MCF 10A (cell line): ENCODE data around the gene WWTR1. TPM values are rescaled to one million over a fixed set of nuclear protein-coding genes. Genes with fewer than 3 reads are reported as not detected.

ENCODE experiments used
- BruUV-seq: library from RNA; stranded (reverse); fragments of 400-500 nt; replicated peaks from 2 replicates; lab custom pipeline; 2021; lab: Mats Ljungman, UMichigan
- CTCF ChIA-PET: fragments of 300-600 bp; sonication (Branson Sonifier 250); formaldehyde crosslinking; extraction: SDS; loops from one replicate; lab custom pipeline; 2021; ENCODE audit warnings: antibody characterized with exemption, inconsistent platforms; lab: Yijun Ruan, JAX
- POLR2A ChIA-PET: fragments of 300-600, 350-650 bp; sonication (Branson Sonifier 250); formaldehyde crosslinking; extraction: SDS; loops from one replicate; lab custom pipeline; 2020; ENCODE audit warnings: antibody characterized with exemption, inconsistent platforms; lab: Yijun Ruan, JAX
- DNase-seq: peaks from one replicate; pipeline ENCODE4 v3.0.0-alpha.2; 2018; ENCODE audit not compliant: unreplicated experiment
- H3K27ac Mint-ChIP-seq: one replicate; pipeline ENCODE4 v1.8.0; 2022; ENCODE audit warnings: mild to moderate bottlenecking, low read depth, mixed read lengths; ENCODE audit not compliant: unreplicated experiment
- H3K27me3 Mint-ChIP-seq: one replicate; pipeline ENCODE4 v1.8.0; 2022; ENCODE audit warnings: mixed read lengths; ENCODE audit not compliant: insufficient read depth, unreplicated experiment
- H3K36me3 Mint-ChIP-seq: one replicate; pipeline ENCODE4 v1.8.0; 2022; ENCODE audit warnings: mild to moderate bottlenecking, moderate library complexity, mixed read lengths; ENCODE audit not compliant: insufficient read depth, unreplicated experiment
- H3K4me1 Mint-ChIP-seq: one replicate; pipeline ENCODE4 v1.8.0; 2022; ENCODE audit warnings: mixed read lengths; ENCODE audit not compliant: insufficient read depth, unreplicated experiment
- H3K4me3 Mint-ChIP-seq: one replicate; pipeline ENCODE4 v1.8.0; 2022; ENCODE audit warnings: mild to moderate bottlenecking, moderate library complexity, mixed read lengths; ENCODE audit not compliant: unreplicated experiment
- H3K9me3 Mint-ChIP-seq: one replicate; pipeline ENCODE4 v1.8.0; 2022; ENCODE audit warnings: mixed read lengths; ENCODE audit not compliant: unreplicated experiment
- intact Hi-C: fragments of 100-400 bp; cut with micrococcal nuclease; formaldehyde crosslinking; loops from 2 replicates; pipeline ENCODE4 v1.14.1; 2022
- total RNA-seq: library from RNA; stranded (reverse); gene quantifications from 2 replicates; pipeline ENCODE4 v1.2.3, GENCODE V29; 2022
- TF ChIP-seq, protein P1 (sequence below): fragments of 200-600 bp; IDR thresholded peaks from one replicate; pipeline ENCODE4 v1.8.0; 2022; ENCODE audit warnings: antibody characterized with exemption, mild to moderate bottlenecking; ENCODE audit not compliant: unreplicated experiment

The WWTR1 gene
- total RNA-seq, 1 experiment from 2014 or later = 52.9 TPM

DNA sequence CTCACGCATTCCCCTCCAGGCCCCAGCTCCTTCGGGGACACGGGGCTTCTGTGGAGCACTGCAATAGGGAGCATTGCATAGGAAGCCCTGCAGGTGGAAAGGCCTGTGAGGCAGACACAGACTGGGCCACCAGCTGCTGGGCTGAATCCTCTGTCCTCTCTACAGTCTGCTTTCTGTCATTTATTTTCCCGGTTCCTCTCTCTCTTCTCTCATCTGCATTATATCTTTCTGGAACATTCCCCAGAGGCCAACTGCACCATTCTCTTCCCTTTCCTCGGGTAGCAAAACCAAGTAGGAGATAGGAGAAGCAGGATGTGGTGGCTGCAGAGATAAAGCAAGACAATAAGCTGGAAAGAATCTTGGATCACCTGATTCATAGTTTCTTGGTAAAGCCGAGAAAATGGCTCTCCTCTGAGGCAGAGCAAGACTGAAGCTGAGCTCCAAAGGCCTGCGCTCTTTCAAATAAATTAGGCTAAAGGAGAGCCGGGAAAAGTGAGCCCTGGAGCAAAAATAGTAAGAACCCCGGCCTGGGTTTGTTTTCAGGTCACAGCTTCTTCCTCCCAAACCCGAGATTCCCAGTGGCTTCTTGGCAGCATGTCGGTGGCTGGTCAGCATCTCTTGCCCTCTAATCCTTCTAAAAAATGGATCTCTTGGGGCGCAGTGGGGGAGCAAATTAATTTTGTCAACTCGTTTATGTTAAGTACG, 178.1 kb downstream of the WWTR1 start:
- no peaks in the 10 kb centered on the region for H3K4me1 Mint-ChIP-seq
- no peaks in the 10 kb centered on the region for H3K9me3 Mint-ChIP-seq
- TF ChIP-seq, protein P1, sequence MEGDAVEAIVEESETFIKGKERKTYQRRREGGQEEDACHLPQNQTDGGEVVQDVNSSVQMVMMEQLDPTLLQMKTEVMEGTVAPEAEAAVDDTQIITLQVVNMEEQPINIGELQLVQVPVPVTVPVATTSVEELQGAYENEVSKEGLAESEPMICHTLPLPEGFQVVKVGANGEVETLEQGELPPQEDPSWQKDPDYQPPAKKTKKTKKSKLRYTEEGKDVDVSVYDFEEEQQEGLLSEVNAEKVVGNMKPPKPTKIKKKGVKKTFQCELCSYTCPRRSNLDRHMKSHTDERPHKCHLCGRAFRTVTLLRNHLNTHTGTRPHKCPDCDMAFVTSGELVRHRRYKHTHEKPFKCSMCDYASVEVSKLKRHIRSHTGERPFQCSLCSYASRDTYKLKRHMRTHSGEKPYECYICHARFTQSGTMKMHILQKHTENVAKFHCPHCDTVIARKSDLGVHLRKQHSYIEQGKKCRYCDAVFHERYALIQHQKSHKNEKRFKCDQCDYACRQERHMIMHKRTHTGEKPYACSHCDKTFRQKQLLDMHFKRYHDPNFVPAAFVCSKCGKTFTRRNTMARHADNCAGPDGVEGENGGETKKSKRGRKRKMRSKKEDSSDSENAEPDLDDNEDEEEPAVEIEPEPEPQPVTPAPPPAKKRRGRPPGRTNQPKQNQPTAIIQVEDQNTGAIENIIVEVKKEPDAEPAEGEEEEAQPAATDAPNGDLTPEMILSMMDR = no peak
- ChIA-PET CTCF (interaction anchor here (0.5 to 10.0 kb wide), 36 partner anchors 10 to 359 kb away, joined by 3 to 155 read pairs (median 5); partner anchors contain the start of genes TM4SF18 and WWTR1), POLR2A (interaction anchor here (0.5 to 1.6 kb wide), 4 partner anchors 78 to 490 kb away, joined by 3 to 4 read pairs (median 3); no protein-coding TSS in a partner anchor)
- no peak overlapping the region for H3K27ac Mint-ChIP-seq
- no peaks in the 10 kb centered on the region for H3K36me3 Mint-ChIP-seq
- H3K27me3 Mint-ChIP-seq = no peaks in the 10 kb centered on the region
- DNase-seq = no peak
- intact Hi-C loops = loop anchor here (1.0 to 5.0 kb wide), 5 partner anchors 86 to 525 kb away; no protein-coding TSS in a partner anchor
- H3K4me3 Mint-ChIP-seq = no peak overlapping the region
- no TSS peak for BruUV-seq

- no peak for DNase-seq
- Mint-ChIP-seq H3K9me3 (no peaks in the 10 kb centered on the region), H3K4me1 (peaks cover 17% of the 10 kb centered on the region), H3K4me3 (no peak overlapping the region), H3K27me3 (no peaks in the 10 kb centered on the region), H3K36me3 (no peaks in the 10 kb centered on the region), H3K27ac (no peak overlapping the region)
- TF ChIP-seq, protein P1 = no peak
- POLR2A ChIA-PET = interaction anchor here (0.6 to 0.7 kb wide), 2 partner anchors 62 to 100 kb away, joined by 3 to 5 read pairs; no protein-coding TSS in a partner anchor
- intact Hi-C loops = no loop called here
- CTCF ChIA-PET = interaction anchor here (0.7 to 10.0 kb wide), 4 partner anchors 12 to 261 kb away, joined by 3 to 155 read pairs (median 4); no protein-coding TSS in a partner anchor
- no TSS peak for BruUV-seq
Observed at GRCh38 chr3:149476225-149476624, 181.6 kb downstream of the WWTR1 start.

DNA sequence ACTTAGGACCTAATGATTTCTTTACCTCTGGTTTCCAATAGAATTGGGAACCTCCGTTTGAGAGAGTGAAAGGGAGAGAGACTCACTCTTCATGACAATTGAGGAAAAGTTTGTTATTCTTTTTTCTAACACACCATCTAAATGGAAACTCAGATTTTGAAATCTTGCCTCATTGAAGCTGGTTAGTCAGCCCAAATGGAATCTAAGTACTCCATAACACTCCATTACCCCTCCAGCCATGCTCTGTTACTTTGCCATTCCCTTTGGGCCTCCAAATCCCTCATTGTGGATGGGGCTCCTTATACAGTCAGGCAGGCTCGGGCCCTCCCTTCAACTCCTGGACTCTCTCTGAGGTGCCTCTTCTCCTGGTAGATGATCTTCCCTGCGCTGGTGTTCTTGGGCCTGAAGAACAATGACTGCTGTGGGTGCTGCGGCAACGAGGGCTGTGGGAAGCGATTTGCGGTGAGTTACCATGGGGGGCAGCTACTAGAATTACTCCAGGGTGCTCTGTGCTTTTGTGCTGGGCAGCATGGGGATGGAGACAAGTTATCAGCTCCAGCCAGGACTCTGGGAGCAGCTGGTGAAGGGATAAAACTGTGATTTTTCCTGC, 182.3 kb downstream of the WWTR1 start:
- Mint-ChIP-seq H3K4me3 (no peak overlapping the region), H3K27ac (no peak overlapping the region), H3K27me3 (no peaks in the 10 kb centered on the region), H3K4me1 (peaks cover 17% of the 10 kb centered on the region), H3K9me3 (no peaks in the 10 kb centered on the region), H3K36me3 (no peaks in the 10 kb centered on the region)
- BruUV-seq = no TSS peak
- TF ChIP-seq, protein P1 = no peak
- intact Hi-C loops = no loop called here
- ChIA-PET POLR2A (interaction anchor here (0.6 to 3.9 kb wide), 7 partner anchors 74 to 165 kb away, joined by 3 to 31 read pairs (median 3); partner anchors contain the start of gene TM4SF1), CTCF (interaction anchor here (0.7 to 10.0 kb wide), 10 partner anchors 13 to 261 kb away, joined by 3 to 155 read pairs (median 4); no protein-coding TSS in a partner anchor)
- no peak for DNase-seq
